GM19193 (cell line): ENCODE results near the gene SRL.

Experiments used
- POLR2A ChIP-seq: IDR thresholded peaks from 4 replicates; pipeline ENCODE4 v1.6.1; 2011; ENCODE audit not compliant: insufficient read depth, insufficient read length; ENCODE audit errors: extremely low read depth

The SRL gene

DNA sequence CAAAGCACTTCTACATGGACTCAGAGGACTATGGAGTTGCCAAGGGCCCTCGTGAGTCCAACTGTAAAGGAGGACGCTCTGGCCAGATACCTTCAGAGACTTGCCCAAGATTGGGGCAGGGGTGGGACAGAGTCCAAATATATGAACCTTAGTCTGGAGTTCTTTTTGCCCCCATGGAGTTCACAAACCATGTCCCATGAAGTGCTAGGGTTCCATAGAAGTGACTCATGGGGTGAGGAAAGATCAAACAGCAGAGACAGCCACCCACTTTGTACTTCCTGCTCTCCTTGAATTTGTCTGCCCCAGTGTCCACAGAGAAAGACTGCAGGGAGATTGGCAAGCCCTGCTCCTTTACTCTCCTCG lies 29.0 kb downstream of the SRL start:
- TF ChIP-seq POLR2A = no peak

DNA sequence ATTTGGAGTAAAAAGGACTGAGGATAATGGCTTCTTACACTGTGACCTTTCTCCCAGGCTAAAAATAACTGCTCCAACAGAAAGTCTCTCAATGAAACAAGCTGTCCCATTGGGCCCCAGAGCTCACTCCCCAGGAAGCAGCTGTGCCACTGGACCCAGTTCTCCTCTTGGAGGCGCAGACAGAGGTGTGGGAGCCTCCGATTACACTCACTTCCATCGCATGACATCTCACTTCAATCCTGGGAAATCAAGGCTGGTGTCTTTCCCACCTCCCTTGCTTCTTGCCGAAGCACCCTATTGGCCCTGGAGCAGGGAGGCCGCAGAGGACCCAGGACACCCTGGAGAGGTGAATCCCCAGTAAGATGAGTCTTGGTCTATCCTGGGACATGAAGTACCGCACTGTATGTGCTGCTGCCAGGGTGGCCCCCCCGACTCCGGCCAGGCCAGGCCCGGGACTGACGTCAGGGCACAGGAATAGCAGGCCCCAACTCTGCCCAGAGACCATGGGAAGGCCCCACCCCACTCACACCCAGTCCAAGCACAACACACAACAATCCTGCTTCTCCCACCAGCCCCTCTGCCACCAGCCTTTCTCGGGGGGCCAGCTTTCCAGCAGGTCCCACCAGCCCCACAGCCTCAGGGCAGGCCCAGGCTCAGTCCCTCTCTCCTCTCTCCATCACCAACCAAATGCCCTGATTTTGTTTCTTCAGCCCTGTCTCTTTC lies 29.5 kb downstream of the SRL start:
- TF ChIP-seq POLR2A = no peak

DNA sequence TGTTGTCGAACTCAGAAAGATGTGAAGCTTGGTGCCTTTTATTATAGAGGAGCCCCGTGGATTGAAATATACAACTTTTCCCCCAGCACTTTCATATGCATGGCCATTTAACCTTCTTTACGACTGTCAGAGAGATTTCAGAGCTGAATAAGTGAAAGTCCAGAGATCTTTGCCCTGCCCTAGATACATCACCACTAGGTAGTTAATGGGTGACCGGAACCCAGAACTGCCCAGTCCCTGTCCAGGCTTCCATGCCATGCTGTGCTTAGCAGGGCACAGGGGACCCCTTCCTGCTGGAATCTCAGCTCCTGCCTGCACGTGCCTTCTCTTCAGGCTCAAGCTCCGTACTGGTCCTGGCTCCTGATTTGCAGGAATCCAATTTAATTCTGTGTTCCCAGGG lies 32.2 kb downstream of the SRL start:
- no peak for TF ChIP-seq POLR2A

- no peak for TF ChIP-seq POLR2A
Measured at GRCh38 chr16:4208341-4208751, 33.5 kb downstream of the SRL start.

DNA sequence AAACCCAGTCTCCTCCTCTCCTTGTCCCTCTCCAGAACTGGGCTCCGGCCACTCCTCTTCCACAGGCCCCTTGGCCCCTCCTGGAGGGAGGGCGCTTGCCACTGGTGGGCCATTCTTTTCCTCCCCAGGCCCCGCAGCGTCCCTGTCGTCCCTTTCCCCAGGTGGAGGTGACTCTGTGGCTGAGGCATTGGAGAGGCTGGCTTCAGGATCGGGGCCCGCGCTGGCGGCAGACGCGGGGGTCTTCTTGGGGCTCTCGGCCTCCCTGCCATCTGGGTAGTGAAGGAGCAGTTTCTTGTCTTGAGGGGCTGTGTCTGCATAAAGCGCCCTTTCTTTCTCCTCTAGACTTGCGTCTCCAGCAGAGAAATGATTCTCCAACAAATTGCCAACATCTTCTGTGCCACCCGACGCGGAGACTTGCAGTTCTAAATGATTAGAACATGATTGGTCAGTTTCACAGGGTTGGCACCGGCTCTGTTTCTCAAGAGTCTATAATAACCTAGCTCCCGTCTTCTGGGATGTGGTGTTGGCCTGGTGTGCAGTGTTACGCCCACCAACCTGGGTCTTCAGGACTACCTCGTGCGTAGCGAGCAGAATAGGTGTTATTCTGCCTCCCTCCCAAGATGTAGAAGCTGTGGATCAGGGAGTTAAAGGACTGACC lies 34.1 kb downstream of the SRL start:
- TF ChIP-seq POLR2A = no peak

GRCh38 chr16:4207229-4207628 lies 34.7 kb downstream of the SRL start:
- TF ChIP-seq POLR2A = no peak

GRCh38 chr16:4206680-4207079 lies 35.2 kb downstream of the SRL start:
- TF ChIP-seq POLR2A = no peak

DNA sequence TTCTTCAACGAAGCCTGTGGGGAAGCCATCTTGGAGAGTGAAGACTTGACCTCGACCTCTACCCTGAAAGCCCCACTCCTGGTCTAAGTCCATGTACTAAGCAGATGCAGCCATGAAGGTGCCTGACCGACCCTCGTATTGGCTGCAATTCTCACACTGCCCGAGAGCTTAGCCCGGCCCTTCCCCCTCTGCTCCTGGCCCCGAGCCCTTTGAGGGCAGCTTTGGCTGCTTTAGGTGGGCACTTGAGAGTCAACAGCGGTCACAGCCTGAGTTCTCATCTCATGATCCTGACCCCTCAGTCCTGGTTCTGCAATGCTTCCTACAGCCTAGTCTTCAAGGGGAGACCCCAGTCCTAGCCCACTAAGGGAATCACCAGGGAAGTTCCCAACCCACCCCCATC lies 35.9 kb downstream of the SRL start:
- no peak for TF ChIP-seq POLR2A

DNA sequence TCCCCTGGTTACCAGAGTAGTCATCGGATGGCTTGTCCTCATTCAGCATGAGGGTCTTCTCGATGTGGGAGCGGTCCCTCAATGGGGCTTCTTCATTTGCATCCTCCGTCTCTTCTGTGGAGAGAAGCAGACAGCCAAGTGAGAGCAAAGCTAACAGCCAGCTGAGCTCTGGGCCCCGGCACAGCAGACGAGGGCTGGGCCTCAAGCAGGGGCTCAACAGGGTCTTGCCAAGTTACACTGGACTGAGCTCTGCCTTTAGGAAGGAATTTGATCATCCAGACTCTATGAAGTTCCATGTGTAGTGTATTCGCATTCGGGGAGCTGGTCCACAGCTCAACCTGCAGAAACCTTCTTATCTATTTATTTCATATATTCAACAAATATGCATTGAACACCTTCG lies 37.4 kb downstream of the SRL start:
- no peak for TF ChIP-seq POLR2A

- TF ChIP-seq POLR2A = no peak
Measured at GRCh38 chr16:4203748-4204147, 38.1 kb downstream of the SRL start.

DNA sequence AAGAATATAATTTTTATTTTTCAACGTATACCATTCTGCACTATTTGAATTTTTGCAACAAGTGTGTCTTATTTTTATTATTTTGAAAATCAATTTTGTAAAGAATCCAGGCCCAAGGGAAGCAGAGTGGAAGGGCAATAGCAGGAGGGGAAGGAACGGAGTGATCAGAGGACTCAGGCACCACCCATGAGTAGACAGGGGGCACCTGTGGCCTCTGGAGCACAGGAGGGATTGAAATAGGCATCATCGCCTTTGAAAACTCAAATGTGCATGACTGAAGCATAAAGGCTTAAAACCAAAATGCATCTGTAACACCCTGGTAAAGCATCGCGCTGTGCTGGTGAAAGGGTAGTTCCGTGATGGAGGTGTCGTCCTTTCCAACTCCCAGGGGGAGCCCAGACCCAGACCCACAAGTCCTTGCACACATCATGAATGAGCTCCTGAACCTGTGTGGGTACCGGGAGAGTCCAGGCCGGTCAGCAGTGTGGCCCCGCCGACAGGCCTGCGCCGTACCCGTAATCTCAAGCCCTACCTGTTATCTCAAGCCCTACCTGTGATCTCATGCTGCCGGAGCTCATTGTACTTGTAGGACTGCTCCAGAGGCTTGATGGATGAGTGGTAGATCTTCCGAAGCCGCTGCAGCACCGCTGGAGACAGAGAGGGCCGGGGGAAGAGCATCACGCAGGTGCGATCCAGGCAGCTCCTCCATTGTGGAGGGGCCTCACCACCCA lies 39.1 kb downstream of the SRL start:
- TF ChIP-seq POLR2A = no peak

GRCh38 chr16:4200781-4201137 lies 41.1 kb downstream of the SRL start:
- no peak for TF ChIP-seq POLR2A

DNA sequence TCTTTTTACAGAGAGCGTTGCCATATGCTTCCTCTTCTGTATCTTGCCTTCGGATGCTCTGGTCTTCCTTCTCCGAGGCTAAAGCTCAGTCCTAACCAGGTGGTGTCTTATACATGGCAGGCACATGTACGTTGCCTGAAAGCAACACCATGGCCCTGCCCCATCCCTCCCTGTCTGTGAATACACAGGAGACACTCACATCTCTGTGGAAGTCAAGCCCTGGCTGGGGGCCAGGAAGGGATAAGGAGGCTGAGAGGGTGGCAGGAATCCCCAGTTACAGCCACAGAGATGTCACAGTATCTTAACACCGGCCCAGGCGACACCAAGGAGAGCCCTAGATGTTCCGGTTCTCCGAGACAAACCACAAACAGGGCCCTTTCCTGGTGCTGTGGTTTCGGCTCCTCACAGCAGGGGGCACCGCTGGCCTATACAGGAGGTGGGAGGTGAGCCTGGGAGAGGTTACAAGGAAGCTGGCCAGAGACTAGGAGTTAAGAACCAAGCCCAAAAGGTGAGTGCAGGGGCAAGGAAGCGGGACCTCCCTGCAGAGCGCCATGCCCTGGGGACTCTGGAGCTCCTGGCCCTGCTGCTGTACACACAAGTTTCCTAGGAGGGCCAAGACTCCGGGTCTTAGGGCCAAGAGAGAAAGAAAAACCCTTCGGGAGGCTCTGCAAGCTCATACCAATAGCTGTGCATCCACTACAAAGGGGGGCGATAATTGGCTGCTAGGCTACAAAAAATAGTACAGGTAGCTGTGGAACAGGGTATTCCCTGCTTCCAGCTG lies 41.7 kb downstream of the SRL start:
- TF ChIP-seq POLR2A = no peak

DNA sequence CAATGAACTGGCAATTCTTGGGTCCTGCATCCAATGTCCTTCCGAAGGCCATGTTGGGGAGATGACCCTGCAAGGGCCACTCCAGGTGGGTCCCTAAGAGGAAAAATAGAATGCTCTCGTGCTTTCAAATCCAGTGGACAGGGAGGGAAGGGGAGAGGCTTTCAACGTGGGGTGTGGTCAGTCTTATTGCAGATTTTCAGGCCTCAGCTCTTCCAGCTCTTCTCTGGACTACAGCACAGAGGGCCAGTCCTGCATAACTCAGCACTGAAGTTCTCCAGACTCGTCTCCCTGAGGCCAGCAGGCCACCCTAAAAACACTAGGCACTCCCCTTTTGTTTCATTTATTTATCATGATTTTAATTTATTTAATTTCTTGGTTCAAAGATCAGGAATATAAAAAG lies 43.1 kb downstream of the SRL start:
- TF ChIP-seq POLR2A = no peak

DNA sequence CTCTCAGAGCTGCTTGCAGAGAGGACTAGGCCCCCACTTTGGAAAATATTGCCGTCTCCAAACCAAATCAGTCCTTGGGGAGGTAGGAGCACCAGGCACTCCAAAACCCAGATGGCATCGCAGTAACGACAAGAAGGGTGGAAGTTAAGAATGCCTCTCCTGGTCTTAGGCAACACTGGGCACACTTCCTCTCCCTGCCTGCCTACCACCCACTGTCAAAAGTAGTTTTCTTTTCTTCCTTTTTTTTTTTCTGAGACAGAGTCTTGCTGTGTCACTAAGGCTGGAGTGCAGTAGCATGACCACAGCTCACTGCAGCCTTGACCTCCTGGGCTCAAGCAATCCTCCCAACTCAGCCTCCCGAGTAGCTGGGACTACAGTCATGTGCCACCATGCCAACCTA lies 47.2 kb downstream of the SRL start:
- no peak for TF ChIP-seq POLR2A
